Tibial nerve (tissue), 4 donors: Measurements from ENCODE around the gene NEU1. TPM values are rescaled to one million over a fixed set of nuclear protein-coding genes. Genes with fewer than 3 reads are reported as not detected.
"Not testable (repeated sequence)": the region's sequence is repeated elsewhere in the genome, so short reads cannot be mapped to it uniquely, and the experiment has no call there.

ENCODE experiments used
- DNase-seq, 2 donors: peaks; one replicate each; pipeline ENCODE4 v3.0.0-alpha.2; 2019; ENCODE audit warnings: low spot score in 2 of 2
- H3K27ac ChIP-seq, 4 donors: fragments of 200-600 bp; sonication (generic) in 3 of 4; one replicate each; pipeline ENCODE4 v1.5.1; 2017 to 2019; ENCODE audit warnings: mild to moderate bottlenecking in 1 of 4
- H3K27me3 ChIP-seq, 2 donors: fragments of 200-600 bp; sonication (generic) in 1 of 2; one replicate each; pipeline versions ENCODE4 v1.5.1 to v1.6.0; 2017 to 2019
- H3K36me3 ChIP-seq, 3 donors: fragments of 200-600 bp; sonication (generic); one replicate each; pipeline ENCODE4 v1.5.1; 2018 to 2019
- H3K4me1 ChIP-seq, 4 donors: fragments of 200-600 bp; sonication (generic) in 3 of 4; one replicate each; pipeline ENCODE4 v1.5.1; 2017 to 2019
- H3K4me3 ChIP-seq, 4 donors: fragments of 200-600 bp; sonication (generic) in 3 of 4; one replicate each; pipeline ENCODE4 v1.5.1; 2017 to 2019; ENCODE audit warnings: mild to moderate bottlenecking in 1 of 4, moderate library complexity in 1 of 4
- H3K9me3 ChIP-seq, 4 donors: fragments of 200-600 bp; sonication (generic) in 3 of 4; one replicate each; pipeline ENCODE4 v1.5.1; 2017 to 2019
- CTCF ChIP-seq, 5 experiments: fragments of 200-600 bp in 3 of 5; fragments of 450-650 bp in 2 of 5; sonication (generic) in 3 of 5; IDR thresholded peaks; one replicate each; pipeline ENCODE4 v1.5.1; 2016 to 2019; ENCODE audit warnings: antibody characterized with exemption in 5 of 5, mild to moderate bottlenecking in 3 of 5, moderate library complexity in 2 of 5
- EP300 ChIP-seq, 2 donors: sonication (generic); formaldehyde crosslinking; IDR thresholded peaks; one replicate each; pipeline ENCODE4 v1.6.1; 2017; ENCODE audit warnings: antibody characterized with exemption in 2 of 2, mild to moderate bottlenecking in 1 of 2
- POLR2A ChIP-seq, 2 donors: fragments of 450-650 bp; IDR thresholded peaks; one replicate each; pipeline ENCODE4 v1.6.1; 2017; ENCODE audit warnings: antibody characterized with exemption in 2 of 2, mild to moderate bottlenecking in 2 of 2, moderate library complexity in 2 of 2
- WGBS, 2 donors: methylation state at CpG; one replicate each; pipeline ENCODE4 v1.1.5; 2018; 5-methylcytosine and 5-hydroxymethylcytosine counted together
- total RNA-seq, 4 donors: library from RNA; depleted of rRNA; stranded (reverse); fragments of >200 nt; gene quantifications; one replicate each; pipeline ENCODE4 v1.1.0, GENCODE V29; 2016

NEU1 gene
- total RNA-seq, 4 donors from 2014 or later = 25.8 to 44.6 (median 33.8) TPM

DNA sequence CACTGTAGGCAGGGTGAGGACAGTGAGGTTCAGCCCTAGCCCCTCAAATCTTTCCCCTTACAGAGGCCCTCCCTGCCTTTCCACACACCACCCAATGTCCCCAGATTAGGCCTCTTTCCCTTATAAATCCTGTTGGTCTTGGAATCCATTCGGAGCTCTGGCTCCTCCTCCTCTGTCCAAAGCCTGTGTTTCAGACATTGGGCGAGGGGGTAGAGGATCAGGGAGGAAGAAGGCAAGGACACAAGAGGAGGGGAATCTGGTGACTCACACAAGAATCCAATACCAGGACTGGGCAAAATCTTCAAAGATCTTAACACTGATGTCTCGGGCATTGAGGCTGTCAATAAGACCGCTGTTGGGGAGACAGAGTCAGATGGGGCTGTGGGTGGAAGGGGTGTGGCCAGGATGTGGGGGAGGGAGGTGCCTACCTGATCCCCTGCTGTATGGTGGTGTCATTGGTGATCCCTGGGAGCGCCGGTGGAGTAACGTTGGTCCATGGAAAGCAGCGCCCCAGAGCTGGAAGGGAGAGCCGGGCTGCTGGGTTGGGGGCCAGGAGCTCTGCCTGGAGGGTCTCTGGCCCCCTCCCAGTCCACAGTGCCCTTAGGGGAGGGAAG, 8.5 kb upstream of the NEU1 start:
- Histone ChIP-seq H3K4me1 (no peaks in the 10 kb centered on the region), H3K27me3 (no peaks in the 10 kb centered on the region), H3K27ac (no peak overlapping the region), H3K9me3 (no peaks in the 10 kb centered on the region), H3K36me3 (no peaks in the 10 kb centered on the region), H3K4me3 (no peak overlapping the region)
- 50 to 54% methylated on average over 5 to 9 of the region's 9 CpGs for WGBS, 2 donors
- TF ChIP-seq POLR2A (IDR thresholded peaks at IDR 0.05) (no peak), CTCF (IDR thresholded peaks at IDR 0.05) (no peak), EP300 (IDR thresholded peaks at IDR 0.05) (no peak)
- DNase-seq = no peak

DNA sequence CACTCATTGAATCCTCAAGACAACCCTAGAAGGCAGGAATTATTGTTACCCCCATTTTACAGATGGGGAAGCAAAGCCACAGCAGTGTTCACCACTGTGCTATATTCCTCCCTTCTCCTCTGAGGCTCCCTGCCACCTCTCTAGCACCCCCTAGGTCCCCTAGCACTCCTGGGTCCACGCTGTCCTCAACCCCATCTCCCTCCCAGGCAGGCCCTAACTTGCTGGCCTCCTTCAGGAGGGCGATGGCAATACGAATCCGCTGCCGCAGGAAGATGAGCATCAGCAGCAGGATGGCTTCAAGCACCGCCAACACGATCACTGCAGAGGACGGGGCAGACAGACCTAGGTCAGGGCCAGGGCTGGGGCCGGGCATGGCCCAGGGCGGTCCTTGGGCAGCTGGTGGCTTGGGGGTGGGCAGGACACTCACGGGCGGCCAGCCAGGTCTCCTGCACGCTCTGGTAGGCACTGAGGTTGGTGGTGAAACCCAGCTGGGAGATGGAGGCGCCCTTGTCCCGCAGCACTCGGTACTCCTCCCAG, 7.8 kb upstream of the NEU1 start:
- peaks cover 0 to 4% (median 0%) of the 10 kb centered on the region in 4 donors for H3K4me1 ChIP-seq
- H3K36me3 ChIP-seq = no peaks in the 10 kb centered on the region
- H3K4me3 ChIP-seq = no peak overlapping the region
- DNase-seq = no peak
- no peak overlapping the region for H3K27ac ChIP-seq
- H3K9me3 ChIP-seq = no peaks in the 10 kb centered on the region
- no peak for TF ChIP-seq CTCF (IDR thresholded peaks at IDR 0.05)
- TF ChIP-seq POLR2A (IDR thresholded peaks at IDR 0.05) = no peak
- no peak for TF ChIP-seq EP300 (IDR thresholded peaks at IDR 0.05)
- WGBS, 2 donors = 79% methylated on average over 8 to 11 of the region's 16 CpGs
- no peaks in the 10 kb centered on the region for H3K27me3 ChIP-seq

DNA sequence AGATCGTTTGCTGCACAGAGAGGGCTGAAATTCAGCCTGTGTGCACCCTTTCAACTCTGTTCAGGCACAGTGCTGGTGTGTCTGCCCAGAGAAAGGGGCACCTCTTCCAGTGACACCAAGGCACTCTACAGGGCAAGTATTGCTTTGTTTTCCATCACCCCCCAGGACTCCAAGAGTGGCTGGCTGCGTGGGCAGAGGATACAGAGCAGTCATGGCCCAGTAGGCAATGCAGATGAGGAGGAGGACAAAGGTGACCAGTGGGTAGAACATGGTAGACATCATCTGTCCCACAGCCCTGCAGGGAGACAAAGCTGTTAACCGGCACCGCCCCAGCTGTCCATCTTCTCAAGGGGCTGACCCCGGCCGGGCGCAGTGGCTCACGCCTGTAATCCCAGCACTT, 6.7 kb upstream of the NEU1 start:
- no peak overlapping the region for H3K4me3 ChIP-seq
- 64 to 72% methylated on average over 8 of the region's 8 CpGs for WGBS, 2 donors

GRCh38 chr6:31868658-31868971, 6.0 kb upstream of the NEU1 start:
- H3K4me1 ChIP-seq = peaks cover 0 to 17% (median 8%) of the 10 kb centered on the region in 4 donors
- H3K4me3 ChIP-seq, H3K9me3 ChIP-seq, DNase-seq, H3K27me3 ChIP-seq, H3K27ac ChIP-seq, H3K36me3 ChIP-seq: not testable (repeated sequence)
- 73 to 88% methylated on average over 1 of the region's 1 CpG for WGBS, 2 donors

More for the DNA sequence above, 6.7 kb upstream of the NEU1 start:
- Histone ChIP-seq H3K4me1 (peaks cover 0 to 10% (median 2%) of the 10 kb centered on the region in 4 donors), H3K9me3 (no peaks in the 10 kb centered on the region), H3K27ac (no peak overlapping the region), H3K27me3 (no peaks in the 10 kb centered on the region), H3K36me3 (no peaks in the 10 kb centered on the region)
- no peak for DNase-seq
- TF ChIP-seq CTCF (IDR thresholded peaks at IDR 0.05) (no peak), POLR2A (IDR thresholded peaks at IDR 0.05) (no peak), EP300 (IDR thresholded peaks at IDR 0.05) (no peak)

DNA sequence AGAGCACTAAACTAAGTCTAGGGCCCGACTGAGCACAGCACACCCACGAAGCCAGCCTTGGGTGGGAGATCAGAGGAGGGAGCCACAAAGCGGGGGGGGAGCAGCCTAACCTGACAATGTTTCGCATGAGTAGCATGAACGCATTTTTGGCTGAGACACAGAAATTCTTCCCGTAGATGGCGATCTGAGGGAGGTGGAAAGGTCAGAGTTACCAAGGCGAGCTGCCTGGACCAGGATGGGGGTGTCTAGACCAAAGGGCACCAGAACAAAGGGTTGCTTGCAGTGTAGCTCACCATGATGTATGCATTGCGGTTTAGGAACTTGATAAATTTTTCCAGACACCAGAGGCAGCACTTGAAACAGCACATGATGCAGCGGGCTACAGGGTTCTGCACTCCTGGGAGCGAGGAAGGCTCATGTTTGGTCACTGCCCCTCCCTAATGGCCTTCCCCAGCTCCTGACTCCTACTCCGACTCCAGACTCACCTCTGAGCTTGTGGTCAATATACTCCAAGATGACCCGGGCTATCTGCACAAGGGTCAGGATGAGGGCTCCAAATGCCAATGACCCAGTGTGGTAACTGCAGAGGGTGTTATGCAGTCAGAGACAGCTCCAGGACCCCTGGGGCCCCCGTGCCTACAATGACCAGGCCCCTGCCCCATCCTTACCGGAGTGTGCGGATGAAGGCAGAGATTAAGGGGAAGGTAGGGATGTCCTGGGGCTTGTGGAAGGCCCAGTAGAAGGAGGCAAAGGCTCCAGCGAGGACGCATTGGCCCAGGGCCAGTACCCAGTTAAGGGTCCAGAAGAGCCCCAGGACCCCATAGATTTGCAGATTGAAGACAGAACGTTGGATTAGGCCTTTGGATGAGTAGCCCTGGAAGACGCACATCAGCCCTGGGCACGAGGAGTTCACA, 2.8 kb upstream of the NEU1 start:
- H3K4me1 ChIP-seq = peaks cover 0 to 35% (median 16%) of the 10 kb centered on the region in 4 donors
- H3K9me3 ChIP-seq = no peaks in the 10 kb centered on the region
- no peak for TF ChIP-seq CTCF (IDR thresholded peaks at IDR 0.05)
- TF ChIP-seq POLR2A (IDR thresholded peaks at IDR 0.05) = no peak
- TF ChIP-seq EP300 (IDR thresholded peaks at IDR 0.05) = no peak
- peak overlapping the region in 3 of 4 donors; percentile 36 to 89 (median 89) for H3K27ac ChIP-seq
- WGBS, 2 donors = 66 to 67% methylated on average over 21 of the region's 21 CpGs
- no peak overlapping the region for H3K4me3 ChIP-seq
- H3K36me3 ChIP-seq = peaks cover 0 to 6% (median 0%) of the 10 kb centered on the region in 3 donors
- DNase-seq = no peak
- no peaks in the 10 kb centered on the region for H3K27me3 ChIP-seq
